Lower leg skin (tissue), 3 donors: ENCODE results near the gene NXPE4.

Source experiments
- CTCF ChIP-seq, 3 donors: fragments of 450-650 bp; IDR thresholded peaks; one replicate each; pipeline ENCODE4 v1.5.1; 2016; ENCODE audit warnings: antibody characterized with exemption in 3 of 3, mild to moderate bottlenecking in 3 of 3, moderate library complexity in 2 of 3
- POLR2A ChIP-seq, 2 donors: fragments of 450-650 bp; IDR thresholded peaks; one replicate each; pipeline ENCODE4 v1.6.1; 2016 to 2017; ENCODE audit warnings: antibody characterized with exemption in 2 of 2, mild to moderate bottlenecking in 1 of 2, moderate library complexity in 1 of 2

- TF ChIP-seq CTCF (IDR thresholded peaks at IDR 0.05) (no peak), POLR2A (IDR thresholded peaks at IDR 0.05) (no peak)
Observed at GRCh38 chr11:114556135-114556534, 39.5 kb downstream of the NXPE4 start.
